Breast epithelium (tissue), 4 donors: ENCODE measurements around the gene GNA12. TPM values are rescaled to one million over a fixed set of nuclear protein-coding genes. Genes with fewer than 3 reads are reported as not detected.

Experiments used
- DNase-seq, 2 donors: peaks; one replicate each; pipeline ENCODE4 v3.0.0-alpha.2; 2019; ENCODE audit warnings: low spot score in 2 of 2
- H3K27ac ChIP-seq, 2 donors: fragments of 200-600 bp; sonication (generic) in 1 of 2; one replicate each; pipeline ENCODE4 v1.5.1; 2016 to 2019; ENCODE audit warnings: mild to moderate bottlenecking in 1 of 2
- H3K27me3 ChIP-seq, 2 donors: fragments of 200-600 bp; sonication (generic) in 1 of 2; one replicate each; pipeline versions ENCODE4 v1.5.1 to v1.6.0; 2017 to 2019; ENCODE audit warnings: control low read depth in 1 of 2, mild to moderate bottlenecking in 1 of 2
- H3K36me3 ChIP-seq: fragments of 200-600 bp; one replicate; pipeline ENCODE4 v1.5.1; 2019
- H3K4me1 ChIP-seq, 2 donors: fragments of 200-600 bp; sonication (generic); one replicate each; pipeline ENCODE4 v1.5.1; 2016 to 2019; ENCODE audit warnings: control low read depth in 1 of 2
- H3K4me3 ChIP-seq, 3 donors: fragments of 200-600 bp; sonication (generic); 1 replicate in 2 of 3; 2 replicates in 1 of 3; pipeline ENCODE4 v1.5.1; 2016 to 2019; ENCODE audit warnings: mild to moderate bottlenecking in 3 of 3, moderate library complexity in 2 of 3
- H3K9me3 ChIP-seq, 2 donors: fragments of 200-600 bp; sonication (generic) in 1 of 2; one replicate each; pipeline ENCODE4 v1.5.1; 2016 to 2019; ENCODE audit warnings: control low read depth in 1 of 2
- CTCF ChIP-seq, 3 donors: fragments of 450-650 bp; IDR thresholded peaks; one replicate each; pipeline ENCODE4 v1.5.1; 2016 to 2017; ENCODE audit warnings: antibody characterized with exemption in 3 of 3, mild to moderate bottlenecking in 3 of 3, moderate library complexity in 3 of 3
- POLR2A ChIP-seq: fragments of 450-650 bp; IDR thresholded peaks from one replicate; pipeline ENCODE4 v1.6.1; 2016; ENCODE audit warnings: antibody characterized with exemption, mild to moderate bottlenecking, moderate library complexity
- POLR2AphosphoS5 ChIP-seq, 3 donors: sonication (generic); formaldehyde crosslinking; IDR thresholded peaks; one replicate each; pipeline ENCODE4 v1.6.1; 2017; ENCODE audit warnings: antibody characterized with exemption in 3 of 3
- intact Hi-C: fragments of 100-400 bp; cut with DNase I; formaldehyde crosslinking; loops from one replicate; pipeline ENCODE4 v1.15.1; 2023; ENCODE audit warnings: low total_unique reads
- total RNA-seq, 3 donors: library from RNA; depleted of rRNA; stranded (reverse); fragments of >200 nt; gene quantifications; one replicate each; pipeline ENCODE4 v1.1.0, GENCODE V29; 2016

GNA12 gene
- total RNA-seq, 3 donors from 2014 or later = 11.3 to 31.4 (median 24.9) TPM

DNA sequence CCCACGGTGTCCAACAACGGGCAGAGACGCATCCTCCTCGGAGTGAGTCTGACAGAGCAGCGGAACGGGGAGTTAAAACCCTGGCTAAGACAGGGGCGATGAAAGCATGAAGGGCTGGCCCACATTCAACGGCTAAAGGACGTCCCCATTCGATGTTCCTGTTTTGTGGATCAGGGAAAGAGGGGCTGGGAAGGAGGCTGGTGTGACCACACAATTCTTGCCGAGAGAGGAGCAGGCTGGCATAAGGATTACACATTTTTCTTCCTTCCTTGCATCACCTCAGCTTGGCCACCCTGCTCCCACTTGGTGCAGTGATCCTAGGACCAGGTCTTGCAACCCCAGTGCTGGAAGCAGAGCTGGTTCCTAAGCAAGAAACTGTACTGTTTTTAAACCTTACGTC is 67.7 kb downstream of the GNA12 start:
- H3K36me3 ChIP-seq = no peaks in the 10 kb centered on the region
- no peaks in the 10 kb centered on the region for H3K27me3 ChIP-seq
- H3K9me3 ChIP-seq = no peaks in the 10 kb centered on the region
- H3K4me1 ChIP-seq = no peaks in the 10 kb centered on the region
- intact Hi-C loops = no loop called here
- H3K4me3 ChIP-seq = no peak overlapping the region
- DNase-seq = no peak
- no peak overlapping the region for H3K27ac ChIP-seq
- no peak for TF ChIP-seq POLR2AphosphoS5 (IDR thresholded peaks at IDR 0.05)
- no peak for TF ChIP-seq CTCF (IDR thresholded peaks at IDR 0.05)
- no peak for TF ChIP-seq POLR2A

GRCh38 chr7:2775785-2776184 is 68.3 kb downstream of the GNA12 start:
- DNase-seq = no peak
- intact Hi-C loops = no loop called here

DNA sequence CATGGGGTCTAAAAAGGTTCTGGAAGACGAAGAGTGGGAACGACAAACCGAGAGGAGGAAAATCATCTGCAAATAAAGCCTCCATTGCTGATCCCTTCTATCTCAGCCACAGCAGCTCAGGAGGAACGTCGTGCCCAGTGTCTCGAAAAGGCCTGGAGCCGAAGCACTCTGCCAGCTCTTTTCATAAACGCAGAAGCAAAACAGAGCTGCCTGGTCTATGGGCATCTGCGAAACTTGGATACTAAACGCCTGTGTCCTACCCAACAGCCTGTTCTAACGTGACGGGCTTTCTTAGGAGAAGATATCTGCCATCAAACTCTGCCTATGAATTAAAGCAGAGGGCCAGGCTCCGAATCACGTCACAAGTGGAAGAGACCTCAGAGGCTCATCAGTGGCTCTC is 68.7 kb downstream of the GNA12 start:
- Histone ChIP-seq H3K27ac (peak overlapping the region in 1 of 2 donors; percentile 26), H3K4me3 (no peak overlapping the region), H3K4me1 (no peaks in the 10 kb centered on the region), H3K36me3 (no peaks in the 10 kb centered on the region), H3K27me3 (no peaks in the 10 kb centered on the region), H3K9me3 (no peaks in the 10 kb centered on the region)
- no peak for TF ChIP-seq CTCF (IDR thresholded peaks at IDR 0.05)
- TF ChIP-seq POLR2A = no peak
- no peak for TF ChIP-seq POLR2AphosphoS5 (IDR thresholded peaks at IDR 0.05)
- intact Hi-C loops = no loop called here
- no peak for DNase-seq

More at GRCh38 chr7:2775785-2776184, 68.3 kb downstream of the GNA12 start:
- H3K27me3 ChIP-seq = no peaks in the 10 kb centered on the region
- no peak overlapping the region for H3K4me3 ChIP-seq
- no peaks in the 10 kb centered on the region for H3K9me3 ChIP-seq
- TF ChIP-seq POLR2AphosphoS5 (IDR thresholded peaks at IDR 0.05) (no peak), CTCF (IDR thresholded peaks at IDR 0.05) (no peak), POLR2A (no peak)
- H3K27ac ChIP-seq = peak overlapping the region in 1 of 2 donors; percentile 26
- H3K36me3 ChIP-seq = no peaks in the 10 kb centered on the region
- H3K4me1 ChIP-seq = no peaks in the 10 kb centered on the region

DNA sequence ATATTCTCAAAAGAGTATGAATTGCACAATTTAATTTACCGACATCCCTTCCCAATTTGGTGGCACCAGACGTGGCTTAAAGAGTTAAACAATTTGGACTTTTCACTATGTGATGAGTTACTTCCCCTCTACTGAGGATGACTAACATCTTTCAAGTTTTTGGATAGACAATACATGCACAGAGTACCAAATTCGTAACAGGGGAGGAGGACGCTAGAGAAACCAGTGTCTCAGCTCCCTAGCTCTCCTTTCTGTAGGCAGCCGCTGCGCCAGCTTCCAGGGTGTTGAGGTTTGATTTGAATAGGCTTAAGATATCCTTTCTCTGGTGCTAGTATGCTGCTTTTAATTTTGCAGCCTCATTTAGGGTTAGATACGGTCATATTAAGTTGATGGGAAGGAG is 69.2 kb downstream of the GNA12 start:
- H3K27me3 ChIP-seq = no peaks in the 10 kb centered on the region
- no peak overlapping the region for H3K4me3 ChIP-seq
- H3K27ac ChIP-seq = no peak overlapping the region
- no peaks in the 10 kb centered on the region for H3K9me3 ChIP-seq
- H3K36me3 ChIP-seq = no peaks in the 10 kb centered on the region
- no peaks in the 10 kb centered on the region for H3K4me1 ChIP-seq
- TF ChIP-seq POLR2A = no peak
- no peak for TF ChIP-seq POLR2AphosphoS5 (IDR thresholded peaks at IDR 0.05)
- no peak for TF ChIP-seq CTCF (IDR thresholded peaks at IDR 0.05)
- DNase-seq = no peak
- intact Hi-C loops = no loop called here

DNA sequence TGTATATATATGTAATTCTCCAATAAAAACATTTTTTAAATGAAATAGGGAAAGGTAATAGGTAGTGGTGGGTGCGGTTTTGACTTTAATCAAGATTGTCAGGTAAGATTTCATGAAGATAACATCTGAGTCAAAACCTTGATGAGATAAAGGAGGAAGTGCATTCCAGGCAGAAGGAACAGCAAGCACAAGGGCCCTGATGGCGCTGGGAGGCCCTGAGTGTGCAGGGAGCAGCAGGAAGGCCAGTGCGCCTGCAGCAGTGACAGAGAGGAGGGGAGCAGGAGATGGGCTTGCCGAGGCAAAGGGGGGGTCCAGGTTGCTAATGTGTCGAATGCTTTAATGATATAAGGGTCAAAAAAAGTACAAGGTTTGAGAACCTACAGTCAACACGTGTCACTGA is 69.8 kb downstream of the GNA12 start:
- no peaks in the 10 kb centered on the region for H3K4me1 ChIP-seq
- no peak overlapping the region for H3K27ac ChIP-seq
- H3K9me3 ChIP-seq = no peaks in the 10 kb centered on the region
- H3K27me3 ChIP-seq = no peaks in the 10 kb centered on the region
- intact Hi-C loops = no loop called here
- no peak overlapping the region for H3K4me3 ChIP-seq
- no peak for DNase-seq
- no peaks in the 10 kb centered on the region for H3K36me3 ChIP-seq
- TF ChIP-seq POLR2AphosphoS5 (IDR thresholded peaks at IDR 0.05) (no peak), CTCF (IDR thresholded peaks at IDR 0.05) (no peak), POLR2A (no peak)
